ENCODE results near the gene BOC. TPM values are rescaled to one million over a fixed set of nuclear protein-coding genes. Genes with fewer than 3 reads are reported as not detected.

BOC gene
- total and polyA plus RNA-seq, 2 of the 8 experiments (the other 6 are each of a cell fraction or from before 2014, with no cell fraction given), result 6.9 to 9.3 TPM

DNA sequence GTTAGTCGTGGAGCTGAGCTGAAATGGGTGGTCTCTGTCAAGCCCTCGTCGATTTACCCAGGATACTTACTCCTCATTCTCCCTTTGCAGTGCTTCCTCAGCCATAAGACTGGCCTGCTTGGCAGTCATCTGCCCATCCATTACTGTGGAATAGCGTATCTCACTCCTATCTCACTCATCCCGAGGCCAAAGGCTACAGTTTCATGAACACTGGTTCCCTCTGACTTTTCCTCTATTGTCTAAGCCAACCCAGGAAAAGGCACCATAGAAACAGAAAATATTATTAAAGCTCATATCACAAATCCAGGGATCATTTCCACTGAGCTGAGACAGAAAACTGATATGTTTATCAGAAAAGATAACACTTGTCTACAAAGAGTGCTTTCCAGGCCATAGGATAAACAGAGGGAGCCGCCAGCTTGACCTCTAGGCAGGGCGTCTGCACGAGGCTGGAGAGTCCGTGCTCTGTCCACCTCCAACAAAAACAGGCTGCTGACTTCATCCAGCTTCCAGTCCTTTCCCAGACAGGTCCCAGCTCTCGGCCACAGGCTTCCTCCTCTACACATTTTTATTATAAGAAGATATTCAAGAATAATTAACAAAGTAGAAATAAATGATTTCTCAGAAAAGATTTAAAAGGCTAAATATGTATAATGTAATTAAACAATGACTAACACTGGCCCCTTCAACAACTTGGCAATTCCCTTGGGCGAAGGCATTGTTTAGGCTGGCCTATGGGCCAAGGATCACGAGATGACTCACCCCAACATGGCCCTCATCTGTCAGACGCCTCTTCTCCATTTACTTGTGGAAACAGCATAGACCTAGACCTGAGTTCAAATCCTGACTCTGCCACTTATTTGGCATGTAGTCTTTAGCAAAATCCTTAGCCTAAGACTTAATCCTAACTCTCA, 27.4 kb upstream of the BOC start (continued):
- TF ChIP-seq SIX5 (IDR thresholded peaks at IDR 0.05; ENCODE audit: low read depth, low read length), result no peak
- TF ChIP-seq TBP (IDR thresholded peaks at IDR 0.05; ENCODE audit: low read depth, low read length), result no peak
- TF ChIP-seq CEBPB (IDR thresholded peaks at IDR 0.05; ENCODE audit: low read depth, low read length), result no peak
- TF ChIP-seq ZNF274 (IDR thresholded peaks at IDR 0.05; ENCODE audit: borderline replicate concordance, extremely low read depth, low read length), result no peak
